HUES64 (cell line): ENCODE data around the gene LEMD1.
"Not testable (repeated sequence)": the region's sequence is repeated elsewhere in the genome, so short reads cannot be mapped to it uniquely, and the experiment has no call there.

Source experiments
- H3K27ac ChIP-seq: 2 replicates; pipeline ENCODE4 v1.7.0; 2013; ENCODE audit warnings: low read depth, low read length, inconsistent platforms
- H3K27me3 ChIP-seq: 2 replicates; pipeline ENCODE4 v1.6.1; 2013; ENCODE audit warnings: mild to moderate bottlenecking, low read length; ENCODE audit not compliant: insufficient read depth
- H3K36me3 ChIP-seq: 2 replicates; pipeline ENCODE4 v1.6.1; 2013; ENCODE audit warnings: mild to moderate bottlenecking, low read length; ENCODE audit not compliant: insufficient read depth
- H3K4me1 ChIP-seq: 2 replicates; pipeline ENCODE4 v1.6.1; 2013; ENCODE audit warnings: mild to moderate bottlenecking, low read length, moderate library complexity; ENCODE audit not compliant: insufficient read depth
- H3K4me3 ChIP-seq: 2 replicates; pipeline ENCODE4 v1.5.1; 2013; ENCODE audit warnings: mild to moderate bottlenecking, low read length, moderate library complexity
- H3K9ac ChIP-seq: 2 replicates; pipeline ENCODE4 v1.6.1; 2013; ENCODE audit warnings: mild to moderate bottlenecking, low read depth, low read length
- H3K9me3 ChIP-seq: 2 replicates; pipeline ENCODE4 v1.6.1; 2013; ENCODE audit warnings: low read depth, low read length; ENCODE audit not compliant: insufficient read depth
- WGBS: fragments of 150-250, 120-280 bp; methylation state at CpG from one replicate; pipeline ENCODE4 v1.1.7; 2013; ENCODE audit warnings: missing lambda C conversion rate; 5-methylcytosine and 5-hydroxymethylcytosine counted together

The LEMD1 gene

DNA sequence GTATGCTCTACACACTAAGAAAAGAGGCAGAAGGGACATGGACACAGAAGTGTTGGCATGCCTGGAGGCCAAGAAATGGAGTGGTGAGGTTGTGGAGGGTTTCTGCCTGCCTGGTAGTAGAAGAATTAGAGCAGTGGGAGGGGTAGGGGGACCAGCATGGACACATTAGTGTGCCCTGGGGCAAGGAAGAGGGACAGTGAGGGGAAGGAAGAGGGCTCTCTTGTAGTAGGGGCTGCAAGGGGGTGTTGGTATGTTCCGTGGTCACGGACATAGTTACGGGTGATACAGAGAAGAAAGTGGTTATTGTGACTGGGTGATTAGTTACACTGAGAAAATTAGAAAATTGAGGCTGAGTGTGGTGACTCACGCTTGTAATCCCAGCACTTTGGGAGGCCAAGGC is 23.3 kb downstream of the LEMD1 start:
- H3K4me1 ChIP-seq: no peaks in the 10 kb centered on the region
- WGBS: 87% methylated on average over 4 of the region's 4 CpGs
- H3K27me3 ChIP-seq: no peaks in the 10 kb centered on the region; the same call in 1 of the 2 replicates
- H3K4me3 ChIP-seq: no peak overlapping the region
- peaks cover 3% of the 10 kb centered on the region; the same call in 1 of the 2 replicates for H3K9me3 ChIP-seq
- no peak overlapping the region for H3K9ac ChIP-seq
- H3K36me3 ChIP-seq: no peaks in the 10 kb centered on the region
- no peak overlapping the region for H3K27ac ChIP-seq

DNA sequence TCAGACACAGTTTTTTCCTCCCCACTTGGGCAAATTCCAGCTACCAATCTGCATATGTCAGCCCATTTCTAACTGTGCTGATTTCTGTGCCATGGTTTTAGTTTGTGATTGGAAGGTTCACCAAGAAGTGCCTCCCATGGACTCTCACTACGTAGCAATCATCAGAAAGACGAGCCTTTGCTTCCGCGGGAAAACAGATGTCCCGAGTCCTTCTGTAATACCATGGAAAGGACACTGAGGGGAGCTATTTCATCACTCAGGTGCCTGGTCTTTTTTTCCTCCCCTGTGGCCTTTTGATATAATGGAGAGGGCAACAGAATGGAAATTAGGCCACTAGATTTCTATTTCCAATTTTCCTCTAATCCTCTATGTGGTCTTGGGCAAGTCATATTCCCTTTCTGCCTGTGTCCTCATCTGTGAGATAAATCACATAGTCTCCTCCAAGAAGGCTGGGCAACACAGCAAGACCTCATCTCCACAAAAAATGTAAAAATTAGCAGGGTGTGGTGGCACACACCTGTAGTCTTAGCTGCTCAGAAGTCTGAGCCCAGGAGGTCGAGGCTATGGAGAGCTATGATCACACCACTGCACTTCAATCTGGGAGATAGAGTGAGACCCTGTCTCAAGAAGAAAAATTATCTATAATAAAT is 24.8 kb downstream of the LEMD1 start:
- no peaks in the 10 kb centered on the region; the same call in 1 of the 2 replicates for H3K27me3 ChIP-seq
- no peak overlapping the region for H3K9ac ChIP-seq
- no peak overlapping the region for H3K27ac ChIP-seq
- no peaks in the 10 kb centered on the region for H3K4me1 ChIP-seq
- H3K36me3 ChIP-seq: no peaks in the 10 kb centered on the region
- H3K9me3 ChIP-seq: peaks cover 3% of the 10 kb centered on the region; the same call in 1 of the 2 replicates
- H3K4me3 ChIP-seq: no peak overlapping the region
- 7% methylated on average over 6 of the region's 6 CpGs for WGBS

DNA sequence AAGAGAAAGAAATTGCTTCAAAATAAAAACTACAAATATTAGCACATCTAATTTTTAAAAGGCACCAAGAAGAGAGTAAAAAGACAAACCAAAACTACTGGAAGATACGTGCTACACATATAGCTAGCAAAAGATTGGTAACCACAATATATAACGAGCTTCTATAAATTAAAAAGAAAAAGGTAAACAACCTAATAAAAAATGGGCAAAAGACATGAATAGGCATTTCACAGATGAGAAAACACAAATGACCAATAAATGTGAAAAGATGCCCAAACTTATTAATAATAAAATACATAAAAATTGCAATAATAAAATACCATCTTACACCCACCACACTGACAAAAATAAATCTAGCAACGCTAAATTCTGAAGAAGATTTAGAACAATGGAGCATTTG is 26.2 kb downstream of the LEMD1 start:
- Histone ChIP-seq H3K4me1 (no peaks in the 10 kb centered on the region), H3K27me3 (no peaks in the 10 kb centered on the region; the same call in 1 of the 2 replicates), H3K9me3 (peaks cover 3% of the 10 kb centered on the region; the same call in 1 of the 2 replicates), H3K36me3 (no peaks in the 10 kb centered on the region), H3K9ac (no peak overlapping the region), H3K4me3 (no peak overlapping the region), H3K27ac (no peak overlapping the region)
- 88% methylated on average over 2 of the region's 3 CpGs for WGBS

DNA sequence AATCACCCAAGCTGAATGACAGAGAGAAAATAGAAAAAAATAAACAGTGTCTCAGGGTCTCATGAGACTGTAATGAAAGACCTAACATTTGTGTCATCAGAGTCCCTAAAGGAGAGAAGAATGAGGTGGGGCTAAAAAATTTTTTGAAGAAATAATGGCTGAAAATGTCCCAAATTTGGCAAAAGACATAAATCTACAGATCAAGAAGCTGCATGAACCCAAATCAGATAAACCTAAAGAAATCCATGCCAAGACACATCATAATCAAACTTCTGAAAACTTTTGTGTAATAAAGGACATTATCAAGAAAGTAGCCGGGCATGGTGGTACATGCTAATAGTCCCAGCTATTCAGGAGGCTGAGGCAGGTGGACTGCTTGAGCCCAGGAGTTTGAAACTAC is 29.2 kb downstream of the LEMD1 start:
- H3K27me3 ChIP-seq: no peaks in the 10 kb centered on the region
- H3K36me3 ChIP-seq: no peaks in the 10 kb centered on the region
- WGBS: 100% methylated on average over 1 of the region's 1 CpG
- H3K4me1 ChIP-seq: no peaks in the 10 kb centered on the region
- H3K9ac ChIP-seq: no peak overlapping the region
- no peak overlapping the region for H3K4me3 ChIP-seq
- H3K9me3 ChIP-seq: peaks cover 3% of the 10 kb centered on the region; the same call in 1 of the 2 replicates
- no peak overlapping the region for H3K27ac ChIP-seq

DNA sequence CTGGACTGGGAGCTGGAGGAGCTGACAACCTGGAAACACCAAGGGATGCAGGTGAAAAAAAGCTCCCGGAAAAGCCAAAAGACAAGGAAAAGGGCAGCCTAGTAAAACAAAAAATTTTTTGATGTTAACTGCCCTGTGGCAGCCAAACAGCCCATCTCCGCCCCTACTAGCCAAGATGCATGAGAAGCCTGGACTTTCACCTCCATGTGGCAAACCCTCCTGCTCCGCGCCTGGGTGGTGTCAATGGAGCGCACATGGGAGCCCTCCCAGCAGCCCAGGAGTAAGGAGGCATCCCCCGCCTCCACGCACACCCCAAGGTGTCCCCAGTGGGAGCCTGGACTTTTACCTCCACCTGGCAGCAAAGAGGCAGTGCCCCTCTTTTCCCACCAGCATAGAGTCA is 30.5 kb downstream of the LEMD1 start:
- Histone ChIP-seq H3K27ac (no peak overlapping the region), H3K4me1 (no peaks in the 10 kb centered on the region), H3K4me3 (no peak overlapping the region), H3K27me3 (no peaks in the 10 kb centered on the region), H3K9ac (no peak overlapping the region), H3K36me3 (no peaks in the 10 kb centered on the region), H3K9me3 (peaks cover 3% of the 10 kb centered on the region; the same call in 1 of the 2 replicates)
- 91% methylated on average over 7 of the region's 7 CpGs for WGBS

DNA sequence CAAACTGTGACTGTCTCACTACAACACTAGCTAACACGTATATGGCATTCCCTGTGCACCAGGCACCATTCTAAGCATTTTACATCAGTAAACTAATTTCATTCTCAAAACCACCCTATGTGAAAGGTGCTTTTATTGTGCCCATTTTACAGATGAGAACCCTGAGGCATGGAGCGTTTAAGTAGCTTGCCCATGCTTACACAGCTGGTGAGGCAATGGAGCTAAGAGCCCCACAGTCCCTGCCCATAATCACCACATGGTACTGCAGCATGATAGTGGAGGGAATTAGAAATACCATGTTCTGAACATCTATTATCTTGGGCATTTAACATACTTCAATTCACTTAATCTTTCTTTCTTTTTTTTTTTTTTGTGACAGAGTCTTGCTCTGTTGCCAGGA is 34.0 kb downstream of the LEMD1 start:
- Histone ChIP-seq H3K9ac (no peak overlapping the region), H3K27ac (no peak overlapping the region), H3K27me3 (no peaks in the 10 kb centered on the region), H3K36me3 (no peaks in the 10 kb centered on the region), H3K9me3 (no peaks in the 10 kb centered on the region), H3K4me3 (no peak overlapping the region), H3K4me1 (no peaks in the 10 kb centered on the region)
- 94% methylated on average over 2 of the region's 2 CpGs for WGBS

DNA sequence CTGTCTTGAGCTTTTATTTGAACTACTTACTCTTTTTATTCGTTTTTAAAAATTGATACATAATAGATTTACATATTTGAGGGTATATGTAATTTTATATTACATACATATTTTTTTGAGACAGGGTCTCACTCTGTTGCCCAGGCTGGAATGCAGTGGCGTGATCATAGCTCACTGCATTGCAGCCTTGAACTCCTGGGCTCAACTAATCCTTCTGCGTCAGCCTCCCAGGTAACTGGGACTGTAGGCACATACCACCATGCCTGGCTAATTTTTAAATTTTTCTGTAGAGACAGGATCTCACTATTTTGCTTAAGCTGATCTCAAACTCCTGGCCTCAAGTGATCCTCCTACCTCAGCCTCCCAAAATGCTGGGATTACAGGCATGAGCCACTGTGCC is 38.9 kb downstream of the LEMD1 start:
- H3K36me3 ChIP-seq, H3K4me1 ChIP-seq, H3K27me3 ChIP-seq, H3K9ac ChIP-seq, H3K9me3 ChIP-seq, H3K27ac ChIP-seq, H3K4me3 ChIP-seq: not testable (repeated sequence)
- WGBS: 94% methylated on average over 2 of the region's 3 CpGs

DNA sequence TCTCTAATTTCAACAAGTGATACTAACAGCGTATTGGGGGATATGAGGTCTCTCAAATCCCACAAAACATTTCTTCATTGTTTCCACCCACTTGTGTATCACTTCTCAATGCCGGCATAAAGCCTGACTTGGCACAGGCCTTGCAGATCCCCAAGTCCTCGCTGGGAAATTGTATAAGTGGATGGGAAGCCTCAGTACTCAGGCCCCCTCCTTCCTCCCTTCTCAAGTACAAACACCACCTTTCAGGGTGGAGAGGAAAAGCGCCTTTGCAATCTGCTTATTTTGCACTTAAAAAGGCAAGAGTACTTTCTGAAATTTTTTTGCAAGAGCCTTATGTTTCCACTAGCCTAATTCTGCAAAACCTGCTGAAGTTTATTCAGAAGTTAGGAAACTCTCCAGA is 39.3 kb downstream of the LEMD1 start:
- no peaks in the 10 kb centered on the region for H3K9me3 ChIP-seq
- H3K9ac ChIP-seq: no peak overlapping the region
- 59% methylated on average over 2 of the region's 4 CpGs for WGBS
- no peaks in the 10 kb centered on the region for H3K27me3 ChIP-seq
- H3K4me3 ChIP-seq: no peak overlapping the region
- no peaks in the 10 kb centered on the region for H3K4me1 ChIP-seq
- H3K27ac ChIP-seq: no peak overlapping the region
- no peaks in the 10 kb centered on the region for H3K36me3 ChIP-seq

DNA sequence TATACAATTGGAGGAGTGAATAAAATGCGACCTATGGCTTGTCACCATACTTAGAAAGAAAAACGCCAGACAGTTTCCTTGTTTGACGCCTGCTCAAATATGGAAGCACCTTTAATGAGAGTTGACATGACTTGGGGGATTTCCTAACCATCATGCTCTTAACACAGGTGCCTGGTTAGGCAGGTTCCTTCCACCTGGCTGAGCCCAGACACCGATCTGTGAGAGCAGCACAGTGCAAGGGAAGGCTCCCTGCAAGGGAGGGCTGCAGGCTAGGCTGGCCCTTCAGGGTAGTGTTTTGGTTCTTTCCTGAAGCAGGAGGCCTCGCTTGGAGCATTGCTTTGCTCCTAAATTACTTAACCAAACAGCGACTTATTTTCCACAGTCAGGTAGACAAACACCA is 40.6 kb downstream of the LEMD1 start:
- Histone ChIP-seq H3K36me3 (no peaks in the 10 kb centered on the region), H3K9me3 (no peaks in the 10 kb centered on the region), H3K4me3 (no peak overlapping the region), H3K27ac (no peak overlapping the region), H3K4me1 (peaks cover 6% of the 10 kb centered on the region; the same call in 1 of the 2 replicates), H3K27me3 (no peaks in the 10 kb centered on the region), H3K9ac (no peak overlapping the region)
- 88% methylated on average over 6 of the region's 6 CpGs for WGBS

DNA sequence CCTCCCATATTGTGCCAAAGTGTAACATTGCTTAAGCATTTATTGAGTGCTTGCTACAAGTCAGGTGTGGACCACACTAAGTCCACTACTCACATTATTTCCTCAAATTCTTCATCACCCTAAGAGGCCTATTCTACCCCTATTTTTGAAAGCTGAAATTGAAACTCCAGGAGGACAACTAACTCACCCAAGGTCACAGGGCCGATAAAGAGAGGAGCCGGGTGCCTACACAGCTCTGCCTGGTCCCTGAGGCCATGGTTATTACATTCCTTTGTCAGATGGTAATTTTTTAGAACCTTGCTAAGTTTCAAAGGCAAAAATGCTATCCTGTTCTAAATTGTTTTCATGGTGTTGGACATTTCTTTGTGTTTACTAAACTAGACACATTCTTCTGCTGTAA is 41.0 kb downstream of the LEMD1 start:
- no peaks in the 10 kb centered on the region for H3K9me3 ChIP-seq
- H3K9ac ChIP-seq: no peak overlapping the region
- H3K36me3 ChIP-seq: no peaks in the 10 kb centered on the region
- peaks cover 9% of the 10 kb centered on the region for H3K4me1 ChIP-seq
- WGBS: 75% methylated on average over 2 of the region's 2 CpGs
- no peaks in the 10 kb centered on the region for H3K27me3 ChIP-seq
- H3K4me3 ChIP-seq: no peak overlapping the region
- no peak overlapping the region for H3K27ac ChIP-seq

DNA sequence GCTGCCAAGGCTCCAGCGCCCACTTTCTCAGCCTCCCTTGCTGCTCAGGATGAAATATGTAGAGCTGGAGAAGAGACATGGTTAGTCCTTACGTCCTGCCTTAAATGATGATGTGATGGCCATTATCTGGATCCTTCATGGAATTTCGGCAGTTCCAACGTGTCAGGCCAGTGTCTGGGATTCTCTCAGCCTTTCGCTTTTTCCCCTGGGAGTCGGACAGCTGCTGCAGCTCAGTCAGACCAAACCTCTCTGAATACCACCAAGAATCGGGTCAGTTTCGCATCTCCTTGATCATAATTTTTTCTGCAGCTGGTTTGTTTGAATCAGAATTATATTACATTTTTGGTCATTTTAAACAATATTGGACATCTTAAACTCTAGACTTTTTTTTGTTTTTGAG is 42.8 kb downstream of the LEMD1 start:
- WGBS: 89% methylated on average over 8 of the region's 8 CpGs

DNA sequence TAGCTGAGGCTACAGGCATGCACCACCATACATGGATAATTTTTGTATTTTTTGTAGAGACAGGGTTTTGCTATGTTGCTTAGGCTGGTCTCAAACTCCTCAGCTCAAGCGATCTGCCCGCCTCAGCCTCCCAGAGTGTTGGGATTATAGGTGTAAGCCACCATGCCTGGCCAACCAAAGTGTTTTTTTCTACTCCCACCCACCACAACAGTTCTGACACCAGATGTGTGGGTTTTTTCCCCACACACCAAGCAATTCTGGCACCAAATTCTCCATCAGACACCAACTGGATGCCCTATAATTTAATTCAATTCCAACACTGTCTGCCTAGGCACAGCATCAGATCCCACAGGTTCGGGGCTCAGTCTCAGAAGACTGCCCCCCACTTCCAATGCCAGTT is 44.5 kb downstream of the LEMD1 start:
- no peaks in the 10 kb centered on the region for H3K27me3 ChIP-seq
- WGBS: over 99% methylated on average over 3 of the region's 3 CpGs
- no peaks in the 10 kb centered on the region for H3K36me3 ChIP-seq
- H3K4me1 ChIP-seq: peaks cover 40% of the 10 kb centered on the region
- no peak overlapping the region for H3K27ac ChIP-seq
- H3K9ac ChIP-seq: no peak overlapping the region
- H3K9me3 ChIP-seq: no peaks in the 10 kb centered on the region
- H3K4me3 ChIP-seq: no peak overlapping the region

More for the DNA sequence above, 42.8 kb downstream of the LEMD1 start:
- Histone ChIP-seq H3K27ac (no peak overlapping the region), H3K4me3 (no peak overlapping the region), H3K36me3 (no peaks in the 10 kb centered on the region), H3K9ac (no peak overlapping the region), H3K9me3 (no peaks in the 10 kb centered on the region), H3K27me3 (no peaks in the 10 kb centered on the region), H3K4me1 (peaks cover 23% of the 10 kb centered on the region)
